Stomach (tissue), 9 donors: ENCODE results near the gene HERPUD2. TPM values are rescaled to one million over a fixed set of nuclear protein-coding genes. Genes with fewer than 3 reads are reported as not detected.

ENCODE experiments used
- DNase-seq, 2 donors: peaks; one replicate each; pipeline versions ENCODE4 v3.0.0 to v3.0.0-alpha.2; 2013 to 2019
- H3K27ac ChIP-seq, 5 donors: fragments of 200-600 bp in 4 of 5; sonication (generic) in 4 of 5; one replicate each; pipeline ENCODE4 v1.5.1; 2013 to 2019; ENCODE audit warnings: mild to moderate bottlenecking in 1 of 5, moderate library complexity in 1 of 5
- H3K27me3 ChIP-seq, 3 donors: fragments of 200-600 bp; sonication (generic); one replicate each; pipeline ENCODE4 v1.5.1; 2017 to 2019; ENCODE audit warnings: mixed run types in 1 of 3
- H3K36me3 ChIP-seq, 4 donors: fragments of 200-600 bp; sonication (generic); 1 replicate in 3 of 4; 2 replicates in 1 of 4; pipeline ENCODE4 v1.5.1; 2016 to 2019
- H3K4me1 ChIP-seq, 4 donors: fragments of 200-600 bp; sonication (generic); one replicate each; pipeline ENCODE4 v1.5.1; 2016 to 2019
- H3K4me3 ChIP-seq, 4 donors: fragments of 200-600 bp; sonication (generic) in 3 of 4; one replicate each; pipeline ENCODE4 v1.5.1; 2016 to 2019; ENCODE audit warnings: mild to moderate bottlenecking in 1 of 4
- H3K9me3 ChIP-seq, 4 donors: fragments of 200-600 bp; sonication (generic); one replicate each; pipeline ENCODE4 v1.5.1; 2016 to 2019
- EP300 ChIP-seq: sonication (generic); formaldehyde crosslinking; IDR thresholded peaks from one replicate; pipeline ENCODE4 v1.6.1; 2017; ENCODE audit warnings: antibody characterized with exemption
- POLR2A ChIP-seq, 4 donors: fragments of 450-650 bp; IDR thresholded peaks; one replicate each; pipeline ENCODE4 v1.6.1; 2016; ENCODE audit warnings: antibody characterized with exemption in 4 of 4, control low read depth in 2 of 4, mild to moderate bottlenecking in 1 of 4, moderate library complexity in 1 of 4
- POLR2AphosphoS5 ChIP-seq, 3 donors: sonication (generic); formaldehyde crosslinking; IDR thresholded peaks; one replicate each; pipeline ENCODE4 v1.6.1; 2016; ENCODE audit warnings: antibody characterized with exemption in 3 of 3
- WGBS, 5 donors: extraction: QIAGEN DNeasy Blood & Tissue Kit in 3 of 5; methylation state at CpG; one replicate each; pipeline versions ENCODE4 v1.1.5 to v1.1.7; 2013 to 2018; 5-methylcytosine and 5-hydroxymethylcytosine counted together
- intact Hi-C: fragments of 100-400 bp; cut with DNase I; formaldehyde crosslinking; loops from one replicate; pipeline ENCODE4 v1.15.1; 2023; ENCODE audit warnings: low total_unique reads
- polyA plus RNA-seq, 3 donors: library from polyadenylated mRNA; stranded (reverse); fragments of 200-250 nt; gene quantifications; one replicate each; pipeline ENCODE4 v1.2.3, GENCODE V29; 2013
- total RNA-seq, 5 donors: library from RNA; depleted of rRNA; stranded (reverse); fragments of >200 nt; gene quantifications; one replicate each; pipeline versions ENCODE4 v1.1.0 to v1.2.3, GENCODE V29; 2014 to 2016
- TF ChIP-seq, protein P1 (sequence below), 7 experiments: fragments of 450-650 bp in 4 of 7; fragments of 200-600 bp in 3 of 7; sonication (generic) in 3 of 7; IDR thresholded peaks; one replicate each; pipeline ENCODE4 v1.5.1; 2016 to 2019; ENCODE audit warnings: antibody characterized with exemption in 7 of 7, control low read depth in 2 of 7, mild to moderate bottlenecking in 1 of 7
- donor health status: healthy with polysubstance abuse.
- donor health status: Bipolar disorder and iron deficiency.
- donor health status: healthy.

The HERPUD2 gene
- total and polyA plus RNA-seq, 8 donors = 1.4 to 26.7 (median 9.0) TPM

DNA sequence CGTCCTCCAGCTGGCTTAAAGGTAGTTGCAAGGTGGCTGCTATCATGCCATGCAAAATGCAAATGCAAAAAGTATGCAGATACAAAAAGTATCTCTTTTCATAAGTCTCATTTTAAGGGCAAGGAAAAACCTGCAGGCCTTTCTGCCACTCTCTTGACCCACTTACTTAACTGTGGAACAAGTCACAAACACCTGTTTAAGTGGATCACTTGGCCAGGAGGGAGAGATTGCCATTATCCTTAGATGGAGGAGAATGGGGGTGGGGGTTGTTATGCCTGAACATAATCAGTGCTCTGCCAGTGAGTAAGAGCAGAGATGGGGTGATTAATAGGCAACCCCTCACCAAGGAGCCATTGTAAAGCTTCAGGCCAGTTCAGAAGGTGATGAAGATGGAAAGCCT, 25.1 kb upstream of the HERPUD2 start:
- no peaks in the 10 kb centered on the region for H3K27me3 ChIP-seq
- TF ChIP-seq POLR2A (IDR thresholded peaks at IDR 0.05) (no peak), EP300 (no peak), POLR2AphosphoS5 (IDR thresholded peaks at IDR 0.05) (no peak)
- TF ChIP-seq, protein P1, sequence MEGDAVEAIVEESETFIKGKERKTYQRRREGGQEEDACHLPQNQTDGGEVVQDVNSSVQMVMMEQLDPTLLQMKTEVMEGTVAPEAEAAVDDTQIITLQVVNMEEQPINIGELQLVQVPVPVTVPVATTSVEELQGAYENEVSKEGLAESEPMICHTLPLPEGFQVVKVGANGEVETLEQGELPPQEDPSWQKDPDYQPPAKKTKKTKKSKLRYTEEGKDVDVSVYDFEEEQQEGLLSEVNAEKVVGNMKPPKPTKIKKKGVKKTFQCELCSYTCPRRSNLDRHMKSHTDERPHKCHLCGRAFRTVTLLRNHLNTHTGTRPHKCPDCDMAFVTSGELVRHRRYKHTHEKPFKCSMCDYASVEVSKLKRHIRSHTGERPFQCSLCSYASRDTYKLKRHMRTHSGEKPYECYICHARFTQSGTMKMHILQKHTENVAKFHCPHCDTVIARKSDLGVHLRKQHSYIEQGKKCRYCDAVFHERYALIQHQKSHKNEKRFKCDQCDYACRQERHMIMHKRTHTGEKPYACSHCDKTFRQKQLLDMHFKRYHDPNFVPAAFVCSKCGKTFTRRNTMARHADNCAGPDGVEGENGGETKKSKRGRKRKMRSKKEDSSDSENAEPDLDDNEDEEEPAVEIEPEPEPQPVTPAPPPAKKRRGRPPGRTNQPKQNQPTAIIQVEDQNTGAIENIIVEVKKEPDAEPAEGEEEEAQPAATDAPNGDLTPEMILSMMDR (IDR thresholded peaks at IDR 0.05) = no peak
- H3K9me3 ChIP-seq = no peaks in the 10 kb centered on the region
- no peaks in the 10 kb centered on the region for H3K36me3 ChIP-seq
- no peak for DNase-seq
- H3K27ac ChIP-seq = no peak overlapping the region
- no peak overlapping the region for H3K4me3 ChIP-seq
- WGBS, 5 donors = 89 to 100% (median 95%) methylated on average over 1 of the region's 1 CpG
- intact Hi-C loops = no loop called here
- peaks cover 0 to 24% (median 12%) of the 10 kb centered on the region in 4 donors for H3K4me1 ChIP-seq

DNA sequence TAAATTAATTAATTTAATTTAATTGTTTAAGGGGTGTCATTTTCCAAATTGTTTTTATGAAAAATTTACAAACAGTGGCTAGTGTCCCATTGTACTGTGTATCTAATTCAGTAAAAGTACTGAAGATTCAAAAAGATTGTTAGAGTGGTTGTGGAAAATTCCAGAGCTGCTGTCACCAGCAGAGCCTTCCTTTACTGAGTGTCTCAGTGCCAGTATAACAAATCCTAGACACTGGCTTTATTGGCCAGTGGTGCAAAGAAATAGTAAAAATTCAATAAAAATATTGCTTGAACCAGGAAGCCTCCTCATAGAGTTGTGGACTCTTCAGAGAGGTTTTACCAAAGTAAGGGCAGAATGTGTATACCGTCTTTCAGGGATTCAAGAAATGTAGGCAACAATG, 23.1 kb upstream of the HERPUD2 start:
- Histone ChIP-seq H3K27me3 (no peaks in the 10 kb centered on the region), H3K4me3 (no peak overlapping the region), H3K27ac (no peak overlapping the region), H3K9me3 (no peaks in the 10 kb centered on the region), H3K4me1 (peaks cover 0 to 24% (median 12%) of the 10 kb centered on the region in 4 donors), H3K36me3 (no peaks in the 10 kb centered on the region)
- TF ChIP-seq, protein P1 (IDR thresholded peaks at IDR 0.05) = no peak
- TF ChIP-seq POLR2A (IDR thresholded peaks at IDR 0.05) = no peak
- no peak for TF ChIP-seq POLR2AphosphoS5 (IDR thresholded peaks at IDR 0.05)
- TF ChIP-seq EP300 = no peak
- no peak for DNase-seq
- WGBS, 5 donors = 88 to 97% (median 96%) methylated on average over 1 of the region's 1 CpG
- intact Hi-C loops = no loop called here

DNA sequence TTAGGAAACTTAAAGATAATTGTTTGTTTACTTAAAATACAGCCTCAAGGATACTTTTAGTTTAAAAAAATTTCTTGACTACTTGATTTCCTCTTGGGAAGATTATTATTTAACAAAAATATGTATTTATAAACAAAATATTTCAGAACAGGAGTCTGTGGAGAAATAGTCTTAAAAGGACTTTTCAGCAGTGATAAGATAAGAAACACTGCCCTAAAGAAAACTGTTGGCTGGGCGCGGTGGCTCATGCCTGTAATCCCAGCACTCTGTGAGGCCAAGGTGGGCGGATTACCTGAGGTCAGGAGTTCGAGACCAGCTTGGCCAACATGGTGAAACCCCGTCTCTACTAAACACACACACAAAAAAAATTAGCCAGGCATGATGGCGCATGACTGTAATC, 22.6 kb upstream of the HERPUD2 start:
- H3K9me3 ChIP-seq = no peaks in the 10 kb centered on the region
- H3K27me3 ChIP-seq = no peaks in the 10 kb centered on the region
- peaks cover 0 to 24% (median 12%) of the 10 kb centered on the region in 4 donors for H3K4me1 ChIP-seq
- intact Hi-C loops = no loop called here
- TF ChIP-seq POLR2AphosphoS5 (IDR thresholded peaks at IDR 0.05) (no peak), POLR2A (IDR thresholded peaks at IDR 0.05) (no peak), EP300 (no peak)
- TF ChIP-seq, protein P1 (IDR thresholded peaks at IDR 0.05) = no peak
- H3K36me3 ChIP-seq = no peaks in the 10 kb centered on the region
- 49 to 71% (median 58%) methylated on average over 6 of the region's 6 CpGs for WGBS, 5 donors
- H3K4me3 ChIP-seq = no peak overlapping the region
- no peak for DNase-seq
- H3K27ac ChIP-seq = peak overlapping the region in 1 of 5 donors; percentile 47

GRCh38 chr7:35717013-35717412, 22.1 kb upstream of the HERPUD2 start:
- DNase-seq = no peak
- no peak for TF ChIP-seq EP300
- no peak for TF ChIP-seq POLR2A (IDR thresholded peaks at IDR 0.05)
- TF ChIP-seq, protein P1 (IDR thresholded peaks at IDR 0.05) = no peak
- TF ChIP-seq POLR2AphosphoS5 (IDR thresholded peaks at IDR 0.05) = no peak
- no peaks in the 10 kb centered on the region for H3K9me3 ChIP-seq
- peaks cover 0 to 24% (median 12%) of the 10 kb centered on the region in 4 donors for H3K4me1 ChIP-seq
- no peaks in the 10 kb centered on the region for H3K27me3 ChIP-seq
- peak overlapping the region in 4 of 5 donors; percentile 13 to 63 (median 38) for H3K27ac ChIP-seq
- 13 to 31% (median 25%) methylated on average over 1 of the region's 1 CpG for WGBS, 5 donors
- no peaks in the 10 kb centered on the region for H3K36me3 ChIP-seq
- intact Hi-C loops = no loop called here
- peak overlapping the region in 1 of 4 donors; percentile 14 for H3K4me3 ChIP-seq
